Measurements from ENCODE around the gene CEP295NL. TPM values are rescaled to one million over a fixed set of nuclear protein-coding genes. Genes with fewer than 3 reads are reported as not detected.

The CEP295NL gene
- total RNA-seq, 4 donors from 2014 or later = 0.78 to 6.6 (median 2.3) TPM

DNA sequence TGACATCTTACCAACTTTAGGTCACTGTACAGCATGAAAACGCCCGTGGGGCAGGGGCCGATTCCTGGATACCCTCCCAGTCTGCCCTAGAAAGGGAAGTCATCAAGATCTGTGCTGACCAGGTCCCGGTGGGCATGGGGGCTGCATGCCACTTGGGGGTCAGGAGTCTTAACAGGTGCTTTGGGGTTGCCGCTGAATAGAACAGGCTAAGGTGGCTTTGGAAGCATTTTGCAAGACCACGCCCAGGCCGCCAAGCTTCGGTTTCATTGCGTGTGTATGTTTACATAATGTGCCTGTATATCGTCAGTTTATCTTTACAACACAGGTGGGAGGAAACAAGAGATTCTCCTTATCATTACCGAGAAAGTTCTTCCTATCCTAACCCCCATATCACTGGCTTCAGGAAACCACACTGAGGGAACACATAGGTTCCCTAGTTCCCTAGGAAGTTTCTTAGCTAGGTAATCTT is 49.0 kb downstream of the CEP295NL start:
- Histone ChIP-seq H3K27me3 (no peaks in the 10 kb centered on the region), H3K27ac (replicated peaks in 1 of 4) (no peak overlapping the region), H3K4me3 (no peak overlapping the region), H3K9me3 (no peaks in the 10 kb centered on the region), H3K36me3 (peaks cover 32 to 75% (median 51%) of the 10 kb centered on the region in 4 donors), H3K4me1 (no peaks in the 10 kb centered on the region)
- TF ChIP-seq, protein P1, sequence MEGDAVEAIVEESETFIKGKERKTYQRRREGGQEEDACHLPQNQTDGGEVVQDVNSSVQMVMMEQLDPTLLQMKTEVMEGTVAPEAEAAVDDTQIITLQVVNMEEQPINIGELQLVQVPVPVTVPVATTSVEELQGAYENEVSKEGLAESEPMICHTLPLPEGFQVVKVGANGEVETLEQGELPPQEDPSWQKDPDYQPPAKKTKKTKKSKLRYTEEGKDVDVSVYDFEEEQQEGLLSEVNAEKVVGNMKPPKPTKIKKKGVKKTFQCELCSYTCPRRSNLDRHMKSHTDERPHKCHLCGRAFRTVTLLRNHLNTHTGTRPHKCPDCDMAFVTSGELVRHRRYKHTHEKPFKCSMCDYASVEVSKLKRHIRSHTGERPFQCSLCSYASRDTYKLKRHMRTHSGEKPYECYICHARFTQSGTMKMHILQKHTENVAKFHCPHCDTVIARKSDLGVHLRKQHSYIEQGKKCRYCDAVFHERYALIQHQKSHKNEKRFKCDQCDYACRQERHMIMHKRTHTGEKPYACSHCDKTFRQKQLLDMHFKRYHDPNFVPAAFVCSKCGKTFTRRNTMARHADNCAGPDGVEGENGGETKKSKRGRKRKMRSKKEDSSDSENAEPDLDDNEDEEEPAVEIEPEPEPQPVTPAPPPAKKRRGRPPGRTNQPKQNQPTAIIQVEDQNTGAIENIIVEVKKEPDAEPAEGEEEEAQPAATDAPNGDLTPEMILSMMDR (IDR thresholded peaks at IDR 0.05) = no peak
- TF ChIP-seq POLR2A (IDR thresholded peaks at IDR 0.05; ENCODE audit: low read depth) = no peak
- TF ChIP-seq EP300 (IDR thresholded peaks at IDR 0.05) = no peak
- no peak for TF ChIP-seq POLR2AphosphoS5 (IDR thresholded peaks at IDR 0.05)
- 75% methylated on average over 11 of the region's 11 CpGs for WGBS
- intact Hi-C loops (cut with DNase I) = no loop called here
- no peak for DNase-seq (ENCODE audit: extremely low spot score)

GRCh38 chr17:78852709-78853121 is 50.3 kb downstream of the CEP295NL start:
- H3K27me3 ChIP-seq = no peaks in the 10 kb centered on the region
- H3K27ac ChIP-seq (replicated peaks in 1 of 4) = peak overlapping the region in 1 of 4 donors; percentile 18
- peaks cover 32 to 63% (median 48%) of the 10 kb centered on the region in 4 donors for H3K36me3 ChIP-seq
- TF ChIP-seq EP300 (IDR thresholded peaks at IDR 0.05) = no peak
- peak in 1 of 2 donors; percentile 19 for TF ChIP-seq POLR2AphosphoS5 (IDR thresholded peaks at IDR 0.05)
- WGBS = 78% methylated on average over 16 of the region's 16 CpGs
- intact Hi-C loops (cut with DNase I) = no loop called here
- no peak overlapping the region for H3K4me3 ChIP-seq
- no peak for DNase-seq (ENCODE audit: extremely low spot score)
- no peaks in the 10 kb centered on the region for H3K4me1 ChIP-seq
- H3K9me3 ChIP-seq = no peaks in the 10 kb centered on the region

GRCh38 chr17:78849026-78849425 is 54.0 kb downstream of the CEP295NL start:
- intact Hi-C loops (cut with DNase I) = no loop called here
- TF ChIP-seq, protein P1 (IDR thresholded peaks at IDR 0.05) = no peak
- TF ChIP-seq POLR2AphosphoS5 (IDR thresholded peaks at IDR 0.05) (no peak), EP300 (IDR thresholded peaks at IDR 0.05) (no peak), POLR2A (IDR thresholded peaks at IDR 0.05; ENCODE audit: low read depth) (no peak)
- 91% methylated on average over 5 of the region's 5 CpGs for WGBS
- Histone ChIP-seq H3K36me3 (peaks cover 2 to 26% (median 11%) of the 10 kb centered on the region in 4 donors), H3K9me3 (no peaks in the 10 kb centered on the region), H3K27me3 (no peaks in the 10 kb centered on the region), H3K27ac (replicated peaks in 1 of 4) (no peak overlapping the region), H3K4me1 (peaks cover 0 to 1% (median 0%) of the 10 kb centered on the region in 4 donors), H3K4me3 (no peak overlapping the region)
- DNase-seq (ENCODE audit: extremely low spot score) = no peak

GRCh38 chr17:78847052-78847451 is 55.9 kb downstream of the CEP295NL start:
- no peak overlapping the region for H3K27ac ChIP-seq (replicated peaks in 1 of 4)
- 94% methylated on average over 3 of the region's 3 CpGs for WGBS
- TF ChIP-seq EP300 (IDR thresholded peaks at IDR 0.05) = no peak
- no peak for TF ChIP-seq POLR2A (IDR thresholded peaks at IDR 0.05; ENCODE audit: low read depth)
- TF ChIP-seq, protein P1 (IDR thresholded peaks at IDR 0.05) = no peak
- TF ChIP-seq POLR2AphosphoS5 (IDR thresholded peaks at IDR 0.05) = no peak
- no peak overlapping the region for H3K4me3 ChIP-seq
- peaks cover 0 to 6% (median 0%) of the 10 kb centered on the region in 4 donors for H3K36me3 ChIP-seq
- intact Hi-C loops (cut with DNase I) = no loop called here
- peaks cover 0 to 5% (median 0%) of the 10 kb centered on the region in 4 donors for H3K4me1 ChIP-seq
- DNase-seq (ENCODE audit: extremely low spot score) = no peak
- no peaks in the 10 kb centered on the region for H3K9me3 ChIP-seq
- no peaks in the 10 kb centered on the region for H3K27me3 ChIP-seq

DNA sequence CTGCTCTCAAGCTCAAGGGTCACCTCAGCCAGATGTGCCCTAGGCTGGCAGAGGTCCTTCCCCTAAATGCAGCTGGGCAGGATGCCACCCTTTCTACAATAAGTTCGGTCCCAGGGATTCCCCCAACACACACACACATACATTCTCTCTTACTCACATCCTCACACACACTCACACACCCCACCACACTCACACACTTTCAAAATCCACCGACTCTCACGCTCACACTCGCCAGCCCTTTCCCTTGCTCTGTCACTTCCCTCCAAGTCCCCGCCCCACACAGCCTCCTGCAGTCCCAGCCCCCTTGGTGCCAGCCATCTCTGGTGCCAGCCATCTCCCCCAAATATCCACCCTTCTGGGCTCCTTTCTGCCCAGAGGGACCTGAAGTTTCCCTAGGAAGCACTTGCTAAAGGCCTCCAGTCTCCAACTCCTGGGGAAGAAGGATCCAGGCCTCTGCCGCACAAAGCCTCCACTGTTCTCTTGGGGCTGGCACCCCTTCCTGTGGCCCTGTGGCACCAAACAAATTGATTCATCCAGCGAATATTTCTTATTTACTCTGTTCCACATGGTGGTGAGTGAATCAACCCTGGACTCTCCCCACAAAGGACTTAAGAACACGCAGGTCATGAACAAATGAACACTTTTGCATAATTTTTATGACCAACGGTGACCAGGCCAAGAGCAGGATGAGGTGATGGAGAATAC is 58.5 kb downstream of the CEP295NL start:
- Histone ChIP-seq H3K36me3 (no peaks in the 10 kb centered on the region), H3K9me3 (no peaks in the 10 kb centered on the region), H3K4me3 (no peak overlapping the region), H3K27ac (replicated peaks in 1 of 4) (peak overlapping the region in 1 of 4 donors; percentile 4), H3K4me1 (peaks cover 8 to 14% (median 12%) of the 10 kb centered on the region in 4 donors), H3K27me3 (no peaks in the 10 kb centered on the region)
- DNase-seq (ENCODE audit: extremely low spot score) = no peak
- intact Hi-C loops (cut with DNase I) = no loop called here
- WGBS = 72% methylated on average over 9 of the region's 9 CpGs
- TF ChIP-seq EP300 (IDR thresholded peaks at IDR 0.05) (no peak), POLR2A (IDR thresholded peaks at IDR 0.05; ENCODE audit: low read depth) (no peak), POLR2AphosphoS5 (IDR thresholded peaks at IDR 0.05) (no peak)
- TF ChIP-seq, protein P1 (IDR thresholded peaks at IDR 0.05) = no peak

All from esophagus muscularis mucosa (tissue), 4 donors.